ENCODE results near the gene CWC27.
A peak's percentile ranks its signal among the peaks of the same experiment; 100 is the strongest.

Gene CWC27

GRCh38 chr5:65055938-65056337 is 287.2 kb downstream of the CWC27 start:
- Histone ChIP-seq H3K36me3 (ENCODE audit: insufficient read depth, low read length) (no peaks in the 10 kb centered on the region), H3K27me3 (ENCODE audit: insufficient read depth, low read length, poor library complexity) (no peaks in the 10 kb centered on the region), H3K9me3 (ENCODE audit: insufficient read depth, low read length, severe bottlenecking) (no peaks in the 10 kb centered on the region), H3K79me2 (ENCODE audit: insufficient read depth, low read length) (no peaks in the 10 kb centered on the region), H3K4me1 (ENCODE audit: insufficient read depth, low read length) (no peaks in the 10 kb centered on the region), H3K9ac (ENCODE audit: low read depth, low read length) (no peak overlapping the region), H3K4me2 (ENCODE audit: insufficient read depth, low read length) (no peak overlapping the region), H2AFZ (ENCODE audit: low read depth, low read length) (no peak overlapping the region), H4K20me1 (ENCODE audit: insufficient read depth, low read length) (no peaks in the 10 kb centered on the region), H3K27ac (ENCODE audit: low read length) (no peak overlapping the region), H3K4me3 (ENCODE audit: low read depth in 1 of 2, low read length in 2 of 2) (no peak overlapping the region)
- no peak for ATAC-seq (ENCODE audit: insufficient read depth, low read depth)
- no peak for DNase-seq
- TF ChIP-seq CTCF (IDR thresholded peaks at IDR 0.05; ENCODE audit: borderline replicate concordance, extremely low read depth, low read length, poor library complexity, severe bottlenecking) (no peak), EZH2 (IDR thresholded peaks at IDR 0.05; ENCODE audit: borderline replicate concordance, low read depth, low read length, severe bottlenecking) (no peak)

- no peaks in the 10 kb centered on the region for H3K36me3 ChIP-seq (ENCODE audit: insufficient read depth, low read length)
- no peaks in the 10 kb centered on the region for H3K4me1 ChIP-seq (ENCODE audit: insufficient read depth, low read length)
- H3K27ac ChIP-seq (ENCODE audit: low read length), result no peak overlapping the region
- H3K4me3 ChIP-seq (ENCODE audit: low read depth in 1 of 2, low read length in 2 of 2), result no peak overlapping the region
- no peak overlapping the region for H3K4me2 ChIP-seq (ENCODE audit: insufficient read depth, low read length)
- no peak for TF ChIP-seq EZH2 (IDR thresholded peaks at IDR 0.05; ENCODE audit: borderline replicate concordance, low read depth, low read length, severe bottlenecking)
- TF ChIP-seq CTCF (IDR thresholded peaks at IDR 0.05; ENCODE audit: borderline replicate concordance, extremely low read depth, low read length, poor library complexity, severe bottlenecking), result no peak
- H3K9me3 ChIP-seq (ENCODE audit: insufficient read depth, low read length, severe bottlenecking), result no peaks in the 10 kb centered on the region
- DNase-seq (no peak), ATAC-seq (ENCODE audit: insufficient read depth, low read depth) (no peak)
- peak overlapping the region; percentile 25; the same call in 1 of the 2 replicates for H2AFZ ChIP-seq (ENCODE audit: low read depth, low read length)
- H3K27me3 ChIP-seq (ENCODE audit: insufficient read depth, low read length, poor library complexity), result no peaks in the 10 kb centered on the region
- no peaks in the 10 kb centered on the region for H3K79me2 ChIP-seq (ENCODE audit: insufficient read depth, low read length)
- no peaks in the 10 kb centered on the region for H4K20me1 ChIP-seq (ENCODE audit: insufficient read depth, low read length)
- no peak overlapping the region for H3K9ac ChIP-seq (ENCODE audit: low read depth, low read length)
Observed at GRCh38 chr5:65059681-65060598, 291.2 kb downstream of the CWC27 start.

- peak; percentile 41 for DNase-seq
- H3K9me3 ChIP-seq (ENCODE audit: insufficient read depth, low read length, severe bottlenecking), result no peaks in the 10 kb centered on the region
- no peaks in the 10 kb centered on the region for H3K4me1 ChIP-seq (ENCODE audit: insufficient read depth, low read length)
- TF ChIP-seq EZH2 (IDR thresholded peaks at IDR 0.05; ENCODE audit: borderline replicate concordance, low read depth, low read length, severe bottlenecking), result no peak
- no peak for TF ChIP-seq CTCF (IDR thresholded peaks at IDR 0.05; ENCODE audit: borderline replicate concordance, extremely low read depth, low read length, poor library complexity, severe bottlenecking)
- no peak overlapping the region for H3K4me2 ChIP-seq (ENCODE audit: insufficient read depth, low read length)
- no peaks in the 10 kb centered on the region for H3K27me3 ChIP-seq (ENCODE audit: insufficient read depth, low read length, poor library complexity)
- no peak overlapping the region for H3K9ac ChIP-seq (ENCODE audit: low read depth, low read length)
- no peaks in the 10 kb centered on the region for H3K79me2 ChIP-seq (ENCODE audit: insufficient read depth, low read length)
- no peak overlapping the region for H3K4me3 ChIP-seq (ENCODE audit: low read depth in 1 of 2, low read length in 2 of 2)
- no peaks in the 10 kb centered on the region for H4K20me1 ChIP-seq (ENCODE audit: insufficient read depth, low read length)
- H3K27ac ChIP-seq (ENCODE audit: low read length), result no peak overlapping the region
- no peak overlapping the region for H2AFZ ChIP-seq (ENCODE audit: low read depth, low read length)
- peak; percentile 71 for ATAC-seq (ENCODE audit: insufficient read depth, low read depth)
- H3K36me3 ChIP-seq (ENCODE audit: insufficient read depth, low read length), result no peaks in the 10 kb centered on the region
Observed at GRCh38 chr5:65061250-65061973, 292.7 kb downstream of the CWC27 start.

Measured in DND-41 (cell line).